Endothelial cell of umbilical vein (primary cell): ENCODE measurements around the gene AK5. TPM values are rescaled to one million over a fixed set of nuclear protein-coding genes. Genes with fewer than 3 reads are reported as not detected.

Experiments
- BruUV-seq: library from RNA; stranded (reverse); fragments of 400-500 nt; replicated peaks from 2 replicates; lab custom pipeline; 2021; lab: Mats Ljungman, UMichigan
- CTCF ChIA-PET: fragments of 300-600, 350-600 bp; sonication (Branson Sonifier 250); formaldehyde crosslinking; loops from one replicate; lab custom pipeline; 2021; ENCODE audit warnings: antibody characterized with exemption, inconsistent platforms; lab: Charles Lee
- POLR2A ChIA-PET: fragments of 300-600, 350-600 bp; sonication (Branson Sonifier 250); formaldehyde crosslinking; loops from one replicate; lab custom pipeline; 2021; ENCODE audit warnings: antibody characterized with exemption, inconsistent platforms; lab: Charles Lee
- DNase-seq: peaks from one replicate; pipeline ENCODE4 v3.0.0-alpha.2; 2011; ENCODE audit warnings: low read depth, low spot score
- FAIRE-seq: peaks from 2 replicates; lab custom pipeline; 2011; peaks lifted over from hg19 to GRCh38; lab: Jason Lieb, UNC
- H2AFZ ChIP-seq: 2 replicates; pipeline ENCODE4 v1.6.0; 2012; ENCODE audit warnings: low read depth, low read length, control low read depth, inconsistent platforms
- H3K27ac ChIP-seq: 2 replicates; pipeline ENCODE4 v1.5.1; 2011; ENCODE audit warnings: low read depth, mild to moderate bottlenecking, control low read depth, low read length, moderate library complexity; ENCODE audit not compliant: insufficient read depth
- H3K27me3 ChIP-seq, 2 experiments: 2 replicates each; pipeline versions ENCODE4 v1.6.0 to v1.6.1; 2011; ENCODE audit warnings: low read length in 2 of 2, mixed read lengths in 1 of 2; ENCODE audit not compliant: control insufficient read depth in 2 of 2, insufficient read depth in 2 of 2
- H3K36me3 ChIP-seq, 2 experiments: 2 replicates in 1 of 2; 3 replicates in 1 of 2; pipeline ENCODE4 v1.5.1; 2011; ENCODE audit warnings: low read length in 2 of 2, mild to moderate bottlenecking in 1 of 2, moderate library complexity in 1 of 2; ENCODE audit not compliant: control insufficient read depth in 2 of 2, insufficient read depth in 2 of 2; ENCODE audit errors: extremely low read depth in 1 of 2
- H3K4me1 ChIP-seq: 3 replicates; pipeline ENCODE4 v1.5.1; 2011; ENCODE audit warnings: mild to moderate bottlenecking, low read length; ENCODE audit not compliant: control insufficient read depth, insufficient read depth; ENCODE audit errors: extremely low read depth
- H3K4me2 ChIP-seq: 2 replicates; pipeline ENCODE4 v1.6.1; 2011; ENCODE audit warnings: low read length, control low read depth, mixed read lengths; ENCODE audit not compliant: insufficient read depth
- H3K4me3 ChIP-seq, 3 experiments: fragments of 200-600 bp in 1 of 3; sonication (generic), shearing (Covaris generic) in 1 of 3; replicated peaks in 1 of 3; 2 replicates each; pipeline ENCODE4 v1.5.1; 2011 to 2016; ENCODE audit warnings: control low read depth in 3 of 3, low read length in 3 of 3, mild to moderate bottlenecking in 2 of 3, inconsistent platforms in 1 of 3, low read depth in 1 of 3, moderate library complexity in 1 of 3; ENCODE audit not compliant: insufficient read depth in 1 of 3
- H3K79me2 ChIP-seq: 2 replicates; pipeline ENCODE4 v1.6.0; 2012; ENCODE audit warnings: low read length, inconsistent platforms; ENCODE audit not compliant: control insufficient read depth, insufficient read depth
- H3K9ac ChIP-seq: replicated peaks from 2 replicates; pipeline ENCODE3; 2011; ENCODE audit warnings: low read length, control low read depth; ENCODE audit not compliant: insufficient read depth; ENCODE audit errors: extremely low read depth
- H3K9me1 ChIP-seq: replicated peaks from 3 replicates; pipeline ENCODE4 v1.6.0; 2011; ENCODE audit warnings: mild to moderate bottlenecking, low read length; ENCODE audit not compliant: control insufficient read depth, insufficient read depth; ENCODE audit errors: extremely low read depth
- H3K9me3 ChIP-seq: replicated peaks from 2 replicates; pipeline ENCODE4 v1.5.1; 2012; ENCODE audit warnings: low read length, inconsistent platforms; ENCODE audit not compliant: control insufficient read depth, insufficient read depth
- H4K20me1 ChIP-seq: replicated peaks from 2 replicates; pipeline ENCODE3; 2011; ENCODE audit warnings: mild to moderate bottlenecking, low read length; ENCODE audit not compliant: control insufficient read depth, insufficient read depth; ENCODE audit errors: extremely low read depth
- EZH2 ChIP-seq: IDR thresholded peaks from 2 replicates; pipeline ENCODE4 v1.6.1; 2012; ENCODE audit warnings: borderline replicate concordance, low read depth, mild to moderate bottlenecking, moderate library complexity, low read length, inconsistent platforms; ENCODE audit not compliant: severe bottlenecking
- GATA2 ChIP-seq: IDR thresholded peaks from 2 replicates; pipeline ENCODE4 v1.7.0; 2011; ENCODE audit warnings: low read depth, mild to moderate bottlenecking, moderate library complexity, mixed read lengths, low read length; ENCODE audit not compliant: insufficient read length, insufficient read depth
- JUN ChIP-seq: IDR thresholded peaks from 2 replicates; pipeline ENCODE4 v1.6.1; 2011; ENCODE audit warnings: borderline replicate concordance, low read depth; ENCODE audit not compliant: insufficient read length, insufficient read depth
- MYC ChIP-seq: IDR thresholded peaks from one replicate; pipeline ENCODE4 v1.6.1; 2011; ENCODE audit warnings: mild to moderate bottlenecking, low read depth, low read length
- POLR2A ChIP-seq: IDR thresholded peaks from 2 replicates; pipeline ENCODE4 v1.6.1; 2012; ENCODE audit warnings: low read depth, mild to moderate bottlenecking, control low read depth, low read length
- POLR2AphosphoS5 ChIP-seq: IDR thresholded peaks from 2 replicates; pipeline ENCODE4 v1.6.1; 2012; ENCODE audit warnings: low read depth, mild to moderate bottlenecking, control low read depth, low read length, moderate library complexity; ENCODE audit not compliant: insufficient read depth
- dilution Hi-C: fragments of 300-500 bp; cut with MboI; formaldehyde crosslinking; loops from one replicate; pipeline ENCODE4 v1.15.0; 2019; ENCODE audit warnings: low sequenced_read_pairs; ENCODE audit not compliant: extremely low pct_ligation_motif_present
- intact Hi-C: fragments of 100-400 bp; cut with micrococcal nuclease; formaldehyde crosslinking; loops from one replicate; pipeline ENCODE4 v1.10.0; 2022
- polyA plus RNA-seq, 4 experiments: library from polyadenylated mRNA; depleted of rRNA in 3 of 4; stranded (reverse) in 3 of 4; unstranded in 1 of 4; fragments of >200 nt; gene quantifications; 2 replicates each; pipeline versions ENCODE4 v1.2.1 to v1.2.3, GENCODE V29; 2011 to 2012; ENCODE audit warnings: missing spikeins in 1 of 4
- total RNA-seq: library from RNA; stranded (reverse); gene quantifications from 2 replicates; pipeline ENCODE4 v1.2.3, GENCODE V29; 2021
- TF ChIP-seq, protein P1 (sequence below), 2 donors: IDR thresholded peaks; 1 replicate in 1 of 2; 2 replicates in 1 of 2; pipeline ENCODE4 v1.5.1; 2011; ENCODE audit warnings: low read length in 2 of 2, mild to moderate bottlenecking in 2 of 2, moderate library complexity in 2 of 2, control low read depth in 1 of 2, inconsistent platforms in 1 of 2, low read depth in 1 of 2; ENCODE audit not compliant: insufficient read depth in 1 of 2; ENCODE audit errors: extremely low read depth in 1 of 2
- TF ChIP-seq, protein P2 (sequence below): IDR thresholded peaks from 2 replicates; pipeline ENCODE4 v1.6.1; 2011; ENCODE audit not compliant: insufficient read depth, insufficient read length

The AK5 gene
- total and polyA plus RNA-seq, 2 donors (not counting 3 experiments of a cell fraction or from before 2014, with no cell fraction given) = 5.0 to 7.5 TPM

DNA sequence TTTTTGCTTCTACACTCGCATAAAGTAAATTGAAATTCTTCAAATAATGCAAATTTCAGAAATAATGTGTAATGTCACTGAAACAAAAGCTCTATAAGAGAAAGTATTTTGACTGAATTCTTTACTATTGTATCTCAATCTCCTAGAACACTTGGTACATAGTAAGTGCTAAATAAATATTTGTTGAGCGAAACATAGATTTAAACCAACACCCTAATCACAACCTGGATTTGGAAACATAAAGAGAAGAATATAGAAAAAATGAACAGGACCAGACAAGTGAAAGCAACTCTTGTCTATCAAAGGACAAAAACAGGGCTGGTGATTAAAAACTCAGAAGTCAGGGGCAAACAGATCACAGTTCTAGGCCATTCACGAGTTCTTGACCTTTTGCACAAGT, 74.3 kb downstream of the AK5 start:
- Histone ChIP-seq H3K4me1 (no peaks in the 10 kb centered on the region), H3K79me2 (no peaks in the 10 kb centered on the region), H3K9me3 (no peaks in the 10 kb centered on the region), H3K36me3 (no peaks in the 10 kb centered on the region), H3K4me3 (no peak overlapping the region), H3K27ac (no peak overlapping the region), H3K9me1 (no peaks in the 10 kb centered on the region), H2AFZ (no peak overlapping the region), H3K27me3 (no peaks in the 10 kb centered on the region), H3K9ac (no peak overlapping the region), H4K20me1 (no peaks in the 10 kb centered on the region), H3K4me2 (no peak overlapping the region)
- no peak for DNase-seq
- ChIA-PET POLR2A (no interaction called here), CTCF (no interaction called here)
- intact Hi-C loops = no loop called here
- BruUV-seq = no TSS peak
- no peak for TF ChIP-seq POLR2AphosphoS5
- no peak for TF ChIP-seq JUN
- TF ChIP-seq, protein P1, sequence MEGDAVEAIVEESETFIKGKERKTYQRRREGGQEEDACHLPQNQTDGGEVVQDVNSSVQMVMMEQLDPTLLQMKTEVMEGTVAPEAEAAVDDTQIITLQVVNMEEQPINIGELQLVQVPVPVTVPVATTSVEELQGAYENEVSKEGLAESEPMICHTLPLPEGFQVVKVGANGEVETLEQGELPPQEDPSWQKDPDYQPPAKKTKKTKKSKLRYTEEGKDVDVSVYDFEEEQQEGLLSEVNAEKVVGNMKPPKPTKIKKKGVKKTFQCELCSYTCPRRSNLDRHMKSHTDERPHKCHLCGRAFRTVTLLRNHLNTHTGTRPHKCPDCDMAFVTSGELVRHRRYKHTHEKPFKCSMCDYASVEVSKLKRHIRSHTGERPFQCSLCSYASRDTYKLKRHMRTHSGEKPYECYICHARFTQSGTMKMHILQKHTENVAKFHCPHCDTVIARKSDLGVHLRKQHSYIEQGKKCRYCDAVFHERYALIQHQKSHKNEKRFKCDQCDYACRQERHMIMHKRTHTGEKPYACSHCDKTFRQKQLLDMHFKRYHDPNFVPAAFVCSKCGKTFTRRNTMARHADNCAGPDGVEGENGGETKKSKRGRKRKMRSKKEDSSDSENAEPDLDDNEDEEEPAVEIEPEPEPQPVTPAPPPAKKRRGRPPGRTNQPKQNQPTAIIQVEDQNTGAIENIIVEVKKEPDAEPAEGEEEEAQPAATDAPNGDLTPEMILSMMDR (IDR thresholded peaks at IDR 0.05; ENCODE audit: extremely low read depth in 1 of 2, insufficient read depth in 1 of 2, low read depth in 1 of 2, low read length in 2 of 2) = no peak
- no peak for TF ChIP-seq GATA2
- TF ChIP-seq MYC = no peak
- TF ChIP-seq EZH2 = no peak
- TF ChIP-seq POLR2A = no peak
- TF ChIP-seq, protein P2, sequence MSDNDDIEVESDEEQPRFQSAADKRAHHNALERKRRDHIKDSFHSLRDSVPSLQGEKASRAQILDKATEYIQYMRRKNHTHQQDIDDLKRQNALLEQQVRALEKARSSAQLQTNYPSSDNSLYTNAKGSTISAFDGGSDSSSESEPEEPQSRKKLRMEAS = no peak
- no peak for FAIRE-seq
- dilution Hi-C loops = no loop called here
